KG1 (cell line): ENCODE measurements around the gene PRXL2A.

ENCODE experiments used
- DNase-seq: peaks from one replicate; lab custom pipeline; 2025; lab: John Stamatoyannopoulos, UW

The PRXL2A gene

DNA sequence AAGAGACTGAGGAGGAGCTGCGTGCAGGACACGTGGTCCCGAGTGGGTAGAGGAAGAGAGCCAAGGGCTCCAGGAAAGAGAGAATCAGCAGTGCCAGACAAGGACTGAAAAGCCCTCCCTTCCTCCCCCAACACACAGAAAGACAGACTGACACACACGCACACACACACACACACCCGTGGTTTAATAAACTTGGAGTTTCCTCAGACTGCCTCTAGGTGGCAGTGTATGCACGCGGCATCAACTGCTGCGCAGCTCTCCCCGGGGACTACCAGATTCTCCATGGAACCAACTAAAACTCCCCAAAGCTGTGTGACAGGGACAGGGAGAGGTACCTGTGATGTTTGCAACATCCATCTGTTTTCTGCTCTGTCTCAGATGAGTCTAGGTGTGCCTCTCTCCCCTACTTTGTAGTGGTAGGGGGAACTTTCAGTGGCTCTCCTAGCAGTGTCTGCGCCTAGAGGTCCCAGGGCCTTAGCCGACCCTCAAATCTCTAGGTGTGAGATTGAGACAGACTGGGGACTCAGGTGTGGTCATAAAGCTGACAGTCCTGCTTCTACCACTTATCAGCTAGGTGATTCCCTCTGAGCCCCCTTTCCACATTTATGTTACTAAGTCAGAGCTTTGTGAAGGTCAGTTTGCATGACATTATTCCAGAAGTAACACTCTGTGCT is 36.4 kb downstream of the PRXL2A start:
- DNase-seq, result peak; percentile 48

DNA sequence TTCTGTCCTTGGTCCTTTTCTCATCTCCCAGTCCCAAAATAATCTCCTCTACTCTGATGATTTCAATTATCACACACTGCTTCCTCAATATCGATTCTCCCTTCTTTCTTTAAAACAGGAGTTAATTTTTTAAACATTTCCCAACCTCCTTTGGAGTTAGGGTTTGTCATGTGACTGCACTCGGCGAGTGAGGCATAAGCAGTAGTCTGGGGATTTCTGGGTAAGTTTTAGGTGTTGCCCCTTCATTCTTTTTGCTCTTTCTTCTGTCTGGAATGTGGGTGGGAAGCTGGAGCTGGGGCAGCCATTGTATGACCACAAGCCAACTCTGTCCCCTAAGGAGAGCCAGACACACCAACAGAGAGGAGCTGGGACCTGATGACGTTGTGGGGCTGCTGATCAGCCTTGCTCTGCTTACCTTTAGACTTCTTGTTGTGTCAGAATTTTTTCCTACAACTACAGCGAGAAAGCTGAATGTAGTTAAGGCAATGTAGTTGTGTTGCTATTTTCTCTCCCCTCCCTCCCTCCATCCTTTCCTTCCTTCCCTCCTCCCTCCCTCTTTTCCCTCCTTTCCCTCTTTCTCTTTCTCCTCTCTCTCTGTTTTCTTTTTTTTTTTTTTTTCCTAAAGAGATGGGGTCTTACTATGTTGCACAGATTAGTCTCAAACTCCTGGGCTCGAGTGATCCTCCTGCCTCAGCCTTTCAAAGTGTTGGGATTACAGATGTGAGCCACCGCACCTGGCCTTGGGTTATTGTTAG is 39.3 kb downstream of the PRXL2A start:
- DNase-seq, result no peak

GRCh38 chr10:80448209-80448942 is 40.0 kb downstream of the PRXL2A start:
- DNase-seq, result no peak

GRCh38 chr10:80449520-80449919 is 41.2 kb downstream of the PRXL2A start:
- no peak for DNase-seq

- no peak for DNase-seq
Measured at GRCh38 chr10:80451132-80451531, 42.8 kb downstream of the PRXL2A start.

GRCh38 chr10:80452069-80452468 is 43.7 kb downstream of the PRXL2A start:
- no peak for DNase-seq

- DNase-seq, result no peak
Measured at GRCh38 chr10:80452640-80453039, 44.3 kb downstream of the PRXL2A start.

GRCh38 chr10:80453056-80453841 is 44.9 kb downstream of the PRXL2A start:
- no peak for DNase-seq

- DNase-seq, result no peak
Measured at GRCh38 chr10:80453842-80454512, 45.6 kb downstream of the PRXL2A start, which contains the start of gene TSPAN14. TSPAN14 (plus strand) TSS chr10:80454310; CDS start chr10:80489234, 34,924 bp downstream.

DNA sequence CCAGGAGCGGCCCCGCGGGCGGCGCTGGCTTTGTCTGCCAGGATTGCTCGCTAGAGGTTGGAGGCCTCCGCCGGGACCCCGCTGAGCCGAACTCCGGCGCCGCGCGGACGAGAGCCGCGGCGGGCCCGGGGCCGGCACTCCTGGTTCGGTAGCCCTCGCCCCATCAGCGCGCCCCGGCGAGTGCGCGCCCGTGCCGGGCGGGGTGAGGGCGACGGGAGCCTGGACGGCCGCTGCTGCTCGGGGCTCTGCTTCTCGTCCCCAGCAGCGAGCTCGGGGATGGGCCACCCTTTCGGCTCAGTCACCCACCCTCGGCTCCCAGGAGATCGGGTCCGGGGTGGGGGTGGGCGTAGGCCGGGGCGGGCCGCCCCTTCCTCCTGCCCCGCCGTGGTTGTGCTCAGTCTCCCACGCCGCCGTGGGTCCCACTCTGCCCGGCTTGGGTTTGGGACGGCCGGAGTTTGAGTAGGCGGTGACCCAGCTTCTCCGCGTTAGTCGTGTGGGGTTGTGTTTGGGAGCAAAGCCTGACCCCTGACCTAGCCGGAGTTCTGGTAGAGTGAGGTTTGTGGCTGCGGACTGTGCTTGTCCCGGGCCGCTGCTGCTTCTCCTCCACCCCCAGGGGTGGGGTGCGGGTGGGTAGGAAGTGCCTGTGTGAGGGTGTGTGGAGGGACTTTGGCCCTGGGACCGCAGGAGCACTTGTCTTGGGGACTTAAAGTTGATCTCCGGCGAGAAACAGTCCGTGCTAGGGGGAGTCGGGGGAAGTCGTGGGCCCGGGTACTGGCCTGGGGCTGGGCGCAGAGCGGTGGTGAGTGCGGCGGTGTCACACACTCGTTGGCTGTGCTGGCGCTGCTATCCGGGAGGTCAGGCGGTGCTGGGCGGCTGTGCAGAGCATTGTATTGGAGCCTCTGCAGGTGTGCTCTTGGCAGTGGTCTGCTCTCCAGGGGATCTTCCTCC is 46.4 kb downstream of the PRXL2A start:
- no peak for DNase-seq

DNA sequence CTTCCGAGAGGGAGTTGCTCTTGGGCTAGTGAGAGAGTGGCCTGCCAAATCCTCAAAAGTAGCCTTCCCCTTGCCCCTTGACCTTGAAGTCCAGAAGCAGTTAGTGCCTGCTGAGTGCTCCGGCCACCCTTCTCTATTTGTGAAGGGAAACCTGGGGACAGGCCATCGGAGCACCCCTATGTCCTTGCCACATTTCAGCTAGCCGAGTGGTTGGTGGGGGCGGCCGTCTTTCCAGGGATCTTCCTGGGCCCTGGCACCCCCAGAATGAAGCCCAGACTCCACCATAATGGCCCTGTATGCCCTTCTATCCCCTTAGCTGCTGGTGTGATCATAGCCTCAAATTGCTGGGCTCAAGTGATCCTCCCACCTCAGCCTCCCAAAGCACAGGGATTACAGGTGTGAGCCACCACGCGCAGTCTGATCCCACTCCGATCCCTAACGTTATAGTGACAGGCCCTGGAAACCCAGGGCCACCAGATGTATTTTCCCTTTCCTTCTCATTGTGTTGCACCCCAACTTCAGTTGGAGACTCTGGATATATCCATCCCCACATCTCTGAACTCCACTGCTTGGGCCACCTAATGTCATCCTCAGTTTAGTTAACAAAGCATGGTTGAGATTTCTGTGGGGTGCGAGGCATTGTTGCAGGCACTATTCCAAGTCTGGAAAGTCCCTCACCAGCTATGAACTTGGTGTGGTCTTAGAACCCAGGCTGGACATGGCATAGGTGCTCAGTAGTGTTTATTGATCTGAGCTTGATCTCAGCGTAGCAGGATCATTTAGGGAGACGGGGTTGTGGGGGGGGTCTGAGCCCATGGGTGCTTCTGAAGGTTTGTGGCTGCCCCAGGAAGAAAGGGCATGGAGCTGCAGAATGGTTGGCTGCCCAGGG is 47.4 kb downstream of the PRXL2A start:
- no peak for DNase-seq

GRCh38 chr10:80457554-80458262 is 49.4 kb downstream of the PRXL2A start:
- no peak for DNase-seq

- no peak for DNase-seq
Measured at GRCh38 chr10:80458263-80458625, 49.9 kb downstream of the PRXL2A start.

DNA sequence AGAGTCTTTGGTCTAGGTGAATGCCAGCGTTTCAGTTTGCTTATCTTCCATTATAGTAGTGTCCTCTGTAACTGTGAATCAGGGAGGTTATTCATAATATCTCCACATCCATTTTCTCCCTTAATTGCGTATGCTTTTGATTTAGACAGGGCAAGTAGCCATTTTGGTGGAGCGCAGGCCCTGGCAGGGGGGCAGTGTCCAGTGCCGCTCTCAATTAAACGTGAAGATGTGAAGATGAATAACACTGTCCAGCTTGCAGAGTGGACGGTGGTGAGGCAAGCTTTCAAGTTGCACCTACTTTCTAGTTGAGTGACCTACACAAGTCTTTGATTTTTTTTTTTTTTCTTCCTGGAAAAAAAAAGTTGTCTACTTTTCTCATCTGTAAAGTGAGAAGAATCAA is 50.3 kb downstream of the PRXL2A start:
- DNase-seq, result no peak

DNA sequence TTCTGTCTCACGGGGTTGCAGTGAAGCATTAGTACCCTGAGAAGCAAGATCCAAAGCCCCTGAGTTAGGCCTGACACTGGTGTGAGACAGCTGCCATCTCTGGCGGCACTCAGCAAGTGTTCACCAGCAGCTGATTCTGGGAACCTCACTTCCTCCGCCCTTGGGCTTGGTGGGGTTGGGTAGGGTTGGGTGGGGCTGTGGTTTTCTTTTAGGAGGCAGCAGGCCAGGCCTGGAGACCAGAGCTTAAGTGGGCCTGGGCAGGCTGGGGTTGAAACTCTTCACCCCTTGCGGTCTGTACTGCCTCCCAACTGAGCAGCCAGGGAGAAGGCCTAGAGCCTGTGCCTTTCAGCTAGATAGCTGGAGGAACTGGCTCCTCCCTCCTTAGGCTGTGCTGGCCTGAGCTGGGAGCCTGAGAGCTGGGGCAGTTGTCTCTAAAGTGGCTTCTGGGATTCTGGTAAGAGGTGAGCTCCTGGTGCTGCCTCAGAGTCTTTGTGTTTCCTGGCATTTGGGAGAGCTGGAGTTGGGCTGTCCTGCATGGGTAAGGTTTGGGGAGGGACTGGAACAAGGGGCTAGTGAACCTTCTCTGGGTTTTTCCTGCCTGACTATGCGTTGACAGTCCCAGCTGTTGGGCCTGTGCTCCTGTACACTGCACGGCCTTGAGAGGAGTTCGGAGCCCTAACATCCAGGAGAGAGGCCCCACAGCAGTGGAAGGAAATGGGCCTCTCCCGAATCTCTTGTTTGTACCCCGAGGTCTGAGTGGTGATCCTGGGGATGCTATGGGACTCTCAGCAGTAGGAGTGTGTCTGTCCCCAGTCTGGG is 50.9 kb downstream of the PRXL2A start:
- DNase-seq, result peak; percentile 45

DNA sequence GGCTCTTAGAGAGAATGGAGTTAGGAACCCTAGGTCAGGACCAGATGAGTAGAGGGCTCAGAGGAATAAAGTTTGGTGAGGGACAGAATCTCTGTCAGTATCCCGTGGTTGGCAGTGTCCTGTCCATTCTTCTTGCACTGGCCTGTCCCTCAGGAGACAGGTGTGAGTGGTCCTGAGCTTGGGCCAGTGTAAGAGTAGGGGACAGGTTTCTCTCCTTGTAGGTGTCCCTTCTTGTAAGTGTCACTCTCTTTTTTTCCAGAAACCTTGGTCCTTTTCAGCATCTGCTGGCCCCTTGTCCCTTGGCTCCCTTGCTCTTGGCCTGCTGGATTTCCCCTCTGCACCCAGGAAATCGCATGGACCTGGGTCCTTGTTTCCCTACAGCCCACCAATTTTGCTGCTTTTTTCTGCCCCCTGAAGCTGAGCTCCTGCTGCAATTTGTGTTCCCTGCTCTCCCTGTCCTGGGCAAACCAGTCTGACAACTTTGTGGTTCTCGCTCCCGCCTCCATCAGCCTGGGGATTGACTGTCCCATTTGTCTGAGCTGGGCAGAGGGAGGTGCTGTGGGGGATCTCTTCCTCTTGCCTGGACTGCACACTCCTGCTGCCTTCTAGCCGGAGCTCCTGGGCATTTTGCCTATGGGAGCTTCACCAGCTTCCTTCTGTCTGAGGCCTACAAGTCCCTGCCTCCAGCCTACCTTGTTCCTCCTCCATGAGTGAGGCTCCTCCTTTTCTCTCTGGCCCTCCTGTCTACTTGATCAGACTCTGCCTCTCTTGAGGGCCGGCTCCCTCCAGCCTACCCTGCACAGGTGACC is 52.3 kb downstream of the PRXL2A start:
- DNase-seq, result no peak
